ENCODE data around the gene SORCS3.

DNA sequence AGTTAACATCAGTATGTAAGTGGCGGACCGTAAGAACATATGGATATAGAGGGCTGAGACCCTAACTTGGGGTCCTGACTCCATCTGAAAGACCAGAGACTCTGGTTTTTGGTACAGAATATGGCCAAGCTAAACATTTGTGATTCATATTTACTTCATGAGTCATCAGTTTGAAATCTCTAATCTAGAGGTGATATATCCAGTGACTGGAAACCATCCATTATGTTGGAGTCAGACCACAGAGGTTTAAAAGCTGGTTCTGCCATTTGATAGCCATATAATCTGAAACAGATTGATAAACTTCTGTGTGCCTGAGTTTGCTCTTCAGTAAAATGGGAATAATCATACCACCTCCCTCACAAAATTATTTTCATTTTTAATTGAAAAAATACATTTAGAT, 505.3 kb downstream of the SORCS3 start:
- TF ChIP-seq, protein P1, sequence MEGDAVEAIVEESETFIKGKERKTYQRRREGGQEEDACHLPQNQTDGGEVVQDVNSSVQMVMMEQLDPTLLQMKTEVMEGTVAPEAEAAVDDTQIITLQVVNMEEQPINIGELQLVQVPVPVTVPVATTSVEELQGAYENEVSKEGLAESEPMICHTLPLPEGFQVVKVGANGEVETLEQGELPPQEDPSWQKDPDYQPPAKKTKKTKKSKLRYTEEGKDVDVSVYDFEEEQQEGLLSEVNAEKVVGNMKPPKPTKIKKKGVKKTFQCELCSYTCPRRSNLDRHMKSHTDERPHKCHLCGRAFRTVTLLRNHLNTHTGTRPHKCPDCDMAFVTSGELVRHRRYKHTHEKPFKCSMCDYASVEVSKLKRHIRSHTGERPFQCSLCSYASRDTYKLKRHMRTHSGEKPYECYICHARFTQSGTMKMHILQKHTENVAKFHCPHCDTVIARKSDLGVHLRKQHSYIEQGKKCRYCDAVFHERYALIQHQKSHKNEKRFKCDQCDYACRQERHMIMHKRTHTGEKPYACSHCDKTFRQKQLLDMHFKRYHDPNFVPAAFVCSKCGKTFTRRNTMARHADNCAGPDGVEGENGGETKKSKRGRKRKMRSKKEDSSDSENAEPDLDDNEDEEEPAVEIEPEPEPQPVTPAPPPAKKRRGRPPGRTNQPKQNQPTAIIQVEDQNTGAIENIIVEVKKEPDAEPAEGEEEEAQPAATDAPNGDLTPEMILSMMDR (IDR thresholded peaks at IDR 0.05) = no peak
- TF ChIP-seq POLR2A (IDR thresholded peaks at IDR 0.05; ENCODE audit: low read depth) (no peak), POLR2AphosphoS5 (IDR thresholded peaks at IDR 0.05) (no peak), EP300 (IDR thresholded peaks at IDR 0.05) (no peak)

Data from esophagus muscularis mucosa (tissue), 4 donors.